Effector memory CD4-positive, alpha-beta T cell (primary cell): ENCODE measurements around the gene TRABD2B.

ENCODE experiments used
- DNase-seq, 3 donors: peaks; one replicate each; pipeline ENCODE4 v3.0.0-alpha.2; 2020
- H3K27ac ChIP-seq: 2 replicates; pipeline ENCODE4 v1.7.0; 2013; ENCODE audit warnings: mild to moderate bottlenecking, low read length, moderate library complexity; ENCODE audit not compliant: insufficient read depth, poor library complexity, severe bottlenecking
- H3K27me3 ChIP-seq: replicated peaks from 2 replicates; pipeline ENCODE4 v1.7.0; 2013; ENCODE audit warnings: mild to moderate bottlenecking, low read length; ENCODE audit not compliant: insufficient read depth, control insufficient read depth, poor library complexity, severe bottlenecking
- H3K36me3 ChIP-seq: 2 replicates; pipeline ENCODE4 v1.7.0; 2013; ENCODE audit warnings: mild to moderate bottlenecking, low read length, moderate library complexity; ENCODE audit not compliant: control insufficient read depth, insufficient read depth
- H3K4me1 ChIP-seq: 2 replicates; pipeline ENCODE4 v1.7.0; 2013; ENCODE audit warnings: low read length, mild to moderate bottlenecking; ENCODE audit not compliant: control insufficient read depth, insufficient read depth, poor library complexity, severe bottlenecking
- H3K4me3 ChIP-seq: 2 replicates; pipeline ENCODE4 v1.7.0; 2013; ENCODE audit warnings: low read length, low read depth, mild to moderate bottlenecking; ENCODE audit not compliant: insufficient read depth, poor library complexity, severe bottlenecking
- H3K9me3 ChIP-seq: 2 replicates; pipeline ENCODE4 v1.7.0; 2013; ENCODE audit warnings: mild to moderate bottlenecking, low read length, moderate library complexity; ENCODE audit not compliant: control insufficient read depth

TRABD2B gene

DNA sequence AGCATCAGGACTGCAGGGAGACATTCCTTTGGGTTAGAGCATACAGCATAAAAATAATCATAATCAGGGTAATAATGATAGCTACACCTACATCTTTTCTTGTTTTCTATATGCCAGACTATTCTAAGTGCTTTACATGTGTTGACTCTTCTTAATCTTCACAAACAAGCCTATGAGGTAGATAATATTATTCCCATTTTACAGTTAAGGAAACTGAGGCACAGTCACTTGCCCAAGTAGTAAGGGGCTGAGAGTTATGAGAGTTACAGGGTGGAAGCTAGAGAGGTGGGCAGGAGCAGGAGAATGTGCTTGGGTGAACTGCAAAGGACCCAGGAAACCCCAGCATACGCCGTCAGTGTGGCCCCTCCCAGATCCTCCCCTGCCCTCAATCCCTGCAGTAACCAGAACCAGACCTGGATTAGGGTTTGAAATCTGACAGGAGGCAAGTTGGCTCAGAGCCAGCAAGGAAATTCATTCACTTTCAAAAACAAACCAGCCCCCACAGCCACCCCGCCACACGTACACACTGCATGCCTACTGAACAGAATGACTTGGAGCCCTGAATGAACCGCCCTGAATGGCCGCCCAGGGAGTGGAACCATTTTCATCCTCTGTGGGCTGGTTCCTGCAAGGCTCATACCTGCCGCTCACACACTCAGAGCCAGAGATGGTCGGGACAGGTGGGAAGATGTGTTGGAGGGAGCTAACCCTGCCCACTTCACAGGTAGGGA is 126.1 kb downstream of the TRABD2B start:
- no peaks in the 10 kb centered on the region for H3K36me3 ChIP-seq
- no peak overlapping the region for H3K4me3 ChIP-seq
- H3K27me3 ChIP-seq, result no peaks in the 10 kb centered on the region
- H3K4me1 ChIP-seq, result no peaks in the 10 kb centered on the region
- no peak overlapping the region for H3K27ac ChIP-seq
- DNase-seq, result no peak
- no peaks in the 10 kb centered on the region for H3K9me3 ChIP-seq

- no peak overlapping the region for H3K27ac ChIP-seq
- no peak for DNase-seq
- H3K9me3 ChIP-seq, result no peaks in the 10 kb centered on the region
- no peaks in the 10 kb centered on the region for H3K27me3 ChIP-seq
- H3K4me1 ChIP-seq, result no peaks in the 10 kb centered on the region
- no peak overlapping the region for H3K4me3 ChIP-seq
- H3K36me3 ChIP-seq, result no peaks in the 10 kb centered on the region
Measured at GRCh38 chr1:47870480-47870879, 126.7 kb downstream of the TRABD2B start.

DNA sequence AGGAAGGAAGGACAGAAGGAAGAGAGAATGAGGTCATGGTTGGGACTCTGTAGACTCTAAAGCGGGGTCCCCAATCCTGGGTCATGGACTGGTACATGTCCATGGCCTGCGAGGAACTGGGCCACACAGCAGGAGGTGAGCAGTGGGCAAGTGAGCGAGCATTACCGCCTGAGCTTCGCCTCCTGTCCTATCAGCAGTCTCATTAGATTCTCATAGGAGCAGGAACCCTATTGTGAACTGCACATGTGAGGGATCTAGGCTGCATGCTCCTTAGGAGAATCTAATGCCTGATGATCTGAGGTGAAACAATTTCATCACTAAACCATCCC is 128.9 kb downstream of the TRABD2B start:
- H3K36me3 ChIP-seq, result no peaks in the 10 kb centered on the region
- H3K4me1 ChIP-seq, result no peaks in the 10 kb centered on the region
- DNase-seq, result no peak
- H3K27ac ChIP-seq, result no peak overlapping the region
- H3K4me3 ChIP-seq, result no peak overlapping the region
- no peaks in the 10 kb centered on the region for H3K27me3 ChIP-seq
- no peaks in the 10 kb centered on the region for H3K9me3 ChIP-seq

GRCh38 chr1:47867438-47868347 is 129.5 kb downstream of the TRABD2B start:
- Histone ChIP-seq H3K36me3 (no peaks in the 10 kb centered on the region), H3K4me3 (no peak overlapping the region), H3K4me1 (no peaks in the 10 kb centered on the region), H3K27me3 (no peaks in the 10 kb centered on the region), H3K27ac (no peak overlapping the region), H3K9me3 (no peaks in the 10 kb centered on the region)
- DNase-seq, result no peak

GRCh38 chr1:47866601-47867437 is 130.4 kb downstream of the TRABD2B start:
- no peaks in the 10 kb centered on the region for H3K9me3 ChIP-seq
- no peaks in the 10 kb centered on the region for H3K36me3 ChIP-seq
- H3K4me3 ChIP-seq, result no peak overlapping the region
- no peaks in the 10 kb centered on the region for H3K4me1 ChIP-seq
- H3K27me3 ChIP-seq, result no peaks in the 10 kb centered on the region
- no peak for DNase-seq
- no peak overlapping the region for H3K27ac ChIP-seq

DNA sequence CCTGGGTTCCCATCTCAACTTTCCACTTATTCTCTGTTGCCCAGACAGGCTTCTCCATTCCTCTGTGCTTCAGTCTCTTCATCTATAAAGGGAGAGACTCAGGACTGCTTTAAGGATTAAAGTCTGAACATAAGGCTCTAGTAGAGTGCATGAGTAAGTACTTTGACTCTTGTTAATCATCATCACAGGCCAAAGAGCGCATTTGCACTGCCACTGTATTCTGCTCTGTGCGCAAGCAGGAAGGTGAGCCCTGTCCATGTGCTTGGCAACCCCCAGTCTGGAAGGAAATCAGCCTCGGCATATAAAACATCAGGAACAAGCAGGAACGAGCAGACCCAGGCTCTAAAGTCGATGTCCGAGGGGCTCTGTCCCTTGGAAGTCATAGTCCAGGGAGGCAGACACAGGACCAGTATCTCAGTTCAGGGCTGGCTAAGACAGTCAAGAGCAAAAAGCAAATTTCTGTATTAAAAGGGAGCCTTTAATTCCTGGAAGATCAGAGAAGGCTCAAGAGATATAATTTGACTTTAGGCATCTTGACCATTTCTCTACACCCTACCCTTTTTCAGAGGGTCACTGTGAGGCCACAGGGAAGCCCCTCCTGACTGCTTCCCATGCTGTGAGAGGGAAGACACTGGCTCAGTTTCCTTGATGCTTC is 131.2 kb downstream of the TRABD2B start:
- no peak for DNase-seq
- H3K4me3 ChIP-seq, result no peak overlapping the region
- H3K36me3 ChIP-seq, result no peaks in the 10 kb centered on the region
- no peaks in the 10 kb centered on the region for H3K4me1 ChIP-seq
- H3K27me3 ChIP-seq, result no peaks in the 10 kb centered on the region
- H3K9me3 ChIP-seq, result no peaks in the 10 kb centered on the region
- H3K27ac ChIP-seq, result no peak overlapping the region

DNA sequence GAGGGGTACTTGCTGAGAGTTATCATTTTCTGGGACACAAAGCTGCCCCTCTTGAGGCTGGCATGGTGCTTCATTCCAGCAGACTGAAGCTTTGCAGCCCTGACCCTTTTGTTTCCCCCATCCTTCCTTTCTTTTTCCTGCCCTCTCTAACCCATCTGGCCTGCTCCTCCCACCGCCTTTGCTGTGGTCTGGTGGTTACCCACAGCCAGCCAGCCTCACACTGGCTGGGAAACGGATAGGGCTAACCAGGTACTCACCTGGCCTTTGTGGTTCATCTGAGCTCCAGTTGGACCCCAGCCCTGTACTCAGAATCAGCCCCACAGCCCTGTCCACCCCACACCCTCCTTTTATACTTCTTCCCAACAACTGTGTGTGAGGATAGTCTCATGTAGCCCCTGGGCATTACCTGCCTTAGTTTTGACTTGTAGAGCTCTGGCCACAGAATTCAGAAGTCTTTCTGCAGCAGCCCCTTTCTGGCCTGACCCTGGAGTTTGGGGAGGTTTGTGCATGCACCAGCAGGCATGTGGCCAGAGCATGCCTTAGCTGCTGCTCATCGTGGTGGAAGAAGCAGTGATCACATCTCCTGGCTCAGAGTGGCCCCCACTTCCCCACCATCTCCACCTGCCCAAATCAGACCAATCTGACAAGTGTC is 138.0 kb downstream of the TRABD2B start:
- no peak overlapping the region for H3K4me3 ChIP-seq
- no peaks in the 10 kb centered on the region for H3K4me1 ChIP-seq
- H3K27ac ChIP-seq, result no peak overlapping the region
- no peak for DNase-seq
- H3K9me3 ChIP-seq, result no peaks in the 10 kb centered on the region
- H3K27me3 ChIP-seq, result no peaks in the 10 kb centered on the region
- no peaks in the 10 kb centered on the region for H3K36me3 ChIP-seq

DNA sequence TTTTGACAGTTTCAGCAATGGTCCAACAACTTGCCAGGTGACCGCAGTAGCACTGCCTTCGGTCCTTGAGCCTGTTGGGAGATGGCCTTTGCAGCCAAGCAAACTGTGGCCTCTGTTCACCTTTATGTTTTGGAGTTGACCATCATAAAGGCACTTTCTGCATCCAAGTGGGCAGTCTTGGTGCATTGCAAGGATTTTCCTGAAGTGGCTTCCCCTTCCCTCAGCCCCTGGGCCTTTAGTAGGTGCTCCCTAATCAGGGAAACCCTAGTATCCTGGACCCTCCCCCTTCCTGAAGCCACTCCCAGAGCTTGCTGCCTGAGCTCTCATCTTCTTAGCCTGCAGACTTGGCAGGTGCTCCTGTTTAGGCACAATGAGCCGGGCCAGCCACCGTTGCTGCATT is 140.2 kb downstream of the TRABD2B start:
- no peaks in the 10 kb centered on the region for H3K9me3 ChIP-seq
- no peaks in the 10 kb centered on the region for H3K36me3 ChIP-seq
- H3K27me3 ChIP-seq, result no peaks in the 10 kb centered on the region
- no peak overlapping the region for H3K4me3 ChIP-seq
- no peak for DNase-seq
- no peak overlapping the region for H3K27ac ChIP-seq
- no peaks in the 10 kb centered on the region for H3K4me1 ChIP-seq

- DNase-seq, result no peak
Measured at GRCh38 chr1:47855230-47855629, 142.0 kb downstream of the TRABD2B start.

More at GRCh38 chr1:47855230-47855629, 142.0 kb downstream of the TRABD2B start:
- Histone ChIP-seq H3K27me3 (no peaks in the 10 kb centered on the region), H3K9me3 (no peaks in the 10 kb centered on the region), H3K4me3 (no peak overlapping the region), H3K27ac (no peak overlapping the region), H3K36me3 (no peaks in the 10 kb centered on the region), H3K4me1 (no peaks in the 10 kb centered on the region)
